ENCODE measurements around the gene MAN1C1.

DNA sequence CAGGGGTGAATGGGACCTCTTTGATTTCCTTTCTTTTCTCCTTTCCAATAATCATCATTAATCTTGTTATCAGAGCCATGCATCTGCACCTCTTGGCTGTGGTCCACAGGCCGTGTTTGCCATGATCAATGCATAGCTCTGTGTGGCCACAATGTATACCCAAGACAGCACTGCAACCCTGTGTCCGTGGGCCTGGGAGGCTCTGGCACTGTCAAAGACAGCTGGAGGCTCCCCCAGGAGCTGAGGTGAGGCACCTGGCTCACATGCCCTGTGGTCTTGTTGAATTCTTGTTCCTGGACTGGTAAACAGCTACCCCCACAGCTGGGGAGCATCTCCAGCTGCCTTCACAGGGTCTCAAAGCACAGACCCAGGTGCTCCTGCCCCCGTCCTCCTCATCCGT is 116.2 kb downstream of the MAN1C1 start:
- TF ChIP-seq POLR2A (IDR thresholded peaks at IDR 0.05): no peak
- TF ChIP-seq, protein P1, sequence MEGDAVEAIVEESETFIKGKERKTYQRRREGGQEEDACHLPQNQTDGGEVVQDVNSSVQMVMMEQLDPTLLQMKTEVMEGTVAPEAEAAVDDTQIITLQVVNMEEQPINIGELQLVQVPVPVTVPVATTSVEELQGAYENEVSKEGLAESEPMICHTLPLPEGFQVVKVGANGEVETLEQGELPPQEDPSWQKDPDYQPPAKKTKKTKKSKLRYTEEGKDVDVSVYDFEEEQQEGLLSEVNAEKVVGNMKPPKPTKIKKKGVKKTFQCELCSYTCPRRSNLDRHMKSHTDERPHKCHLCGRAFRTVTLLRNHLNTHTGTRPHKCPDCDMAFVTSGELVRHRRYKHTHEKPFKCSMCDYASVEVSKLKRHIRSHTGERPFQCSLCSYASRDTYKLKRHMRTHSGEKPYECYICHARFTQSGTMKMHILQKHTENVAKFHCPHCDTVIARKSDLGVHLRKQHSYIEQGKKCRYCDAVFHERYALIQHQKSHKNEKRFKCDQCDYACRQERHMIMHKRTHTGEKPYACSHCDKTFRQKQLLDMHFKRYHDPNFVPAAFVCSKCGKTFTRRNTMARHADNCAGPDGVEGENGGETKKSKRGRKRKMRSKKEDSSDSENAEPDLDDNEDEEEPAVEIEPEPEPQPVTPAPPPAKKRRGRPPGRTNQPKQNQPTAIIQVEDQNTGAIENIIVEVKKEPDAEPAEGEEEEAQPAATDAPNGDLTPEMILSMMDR (IDR thresholded peaks at IDR 0.05): no peak

All from body of pancreas (tissue), 4 donors.